Measurements from ENCODE around the gene ACSL3.

DNA sequence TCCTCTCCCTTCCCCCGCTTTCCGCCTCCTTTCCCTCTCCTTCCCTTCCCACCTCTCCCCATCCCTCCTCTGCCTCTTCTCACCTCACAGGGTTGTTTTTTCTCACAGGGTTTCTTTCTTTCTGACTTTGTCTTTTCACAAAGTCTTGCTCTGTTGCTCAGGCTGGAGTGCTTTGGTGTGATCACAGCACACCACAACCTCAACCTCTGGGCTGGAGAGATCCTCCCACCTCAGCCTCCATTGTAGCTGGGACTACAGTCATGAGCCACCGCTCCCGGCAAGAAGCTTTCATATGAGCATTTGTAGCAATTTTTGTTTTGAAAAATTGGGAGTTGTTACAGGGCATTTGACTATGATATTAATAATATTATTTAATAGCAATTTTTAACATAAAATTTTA is 32.9 kb downstream of the ACSL3 start:
- TF ChIP-seq, protein P1, sequence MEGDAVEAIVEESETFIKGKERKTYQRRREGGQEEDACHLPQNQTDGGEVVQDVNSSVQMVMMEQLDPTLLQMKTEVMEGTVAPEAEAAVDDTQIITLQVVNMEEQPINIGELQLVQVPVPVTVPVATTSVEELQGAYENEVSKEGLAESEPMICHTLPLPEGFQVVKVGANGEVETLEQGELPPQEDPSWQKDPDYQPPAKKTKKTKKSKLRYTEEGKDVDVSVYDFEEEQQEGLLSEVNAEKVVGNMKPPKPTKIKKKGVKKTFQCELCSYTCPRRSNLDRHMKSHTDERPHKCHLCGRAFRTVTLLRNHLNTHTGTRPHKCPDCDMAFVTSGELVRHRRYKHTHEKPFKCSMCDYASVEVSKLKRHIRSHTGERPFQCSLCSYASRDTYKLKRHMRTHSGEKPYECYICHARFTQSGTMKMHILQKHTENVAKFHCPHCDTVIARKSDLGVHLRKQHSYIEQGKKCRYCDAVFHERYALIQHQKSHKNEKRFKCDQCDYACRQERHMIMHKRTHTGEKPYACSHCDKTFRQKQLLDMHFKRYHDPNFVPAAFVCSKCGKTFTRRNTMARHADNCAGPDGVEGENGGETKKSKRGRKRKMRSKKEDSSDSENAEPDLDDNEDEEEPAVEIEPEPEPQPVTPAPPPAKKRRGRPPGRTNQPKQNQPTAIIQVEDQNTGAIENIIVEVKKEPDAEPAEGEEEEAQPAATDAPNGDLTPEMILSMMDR (IDR thresholded peaks at IDR 0.05) = no peak
- no peak for TF ChIP-seq POLR2A (IDR thresholded peaks at IDR 0.05)
